NCI-H524 (cell line): ENCODE data around the gene PPP2R2B.

Experiments
- DNase-seq, 2 experiments: peaks; one replicate each; lab custom pipeline; 2025; lab: John Stamatoyannopoulos, UW

PPP2R2B gene

GRCh38 chr5:146549615-146550014 lies 328.9 kb downstream of the PPP2R2B start:
- DNase-seq: no peak

DNA sequence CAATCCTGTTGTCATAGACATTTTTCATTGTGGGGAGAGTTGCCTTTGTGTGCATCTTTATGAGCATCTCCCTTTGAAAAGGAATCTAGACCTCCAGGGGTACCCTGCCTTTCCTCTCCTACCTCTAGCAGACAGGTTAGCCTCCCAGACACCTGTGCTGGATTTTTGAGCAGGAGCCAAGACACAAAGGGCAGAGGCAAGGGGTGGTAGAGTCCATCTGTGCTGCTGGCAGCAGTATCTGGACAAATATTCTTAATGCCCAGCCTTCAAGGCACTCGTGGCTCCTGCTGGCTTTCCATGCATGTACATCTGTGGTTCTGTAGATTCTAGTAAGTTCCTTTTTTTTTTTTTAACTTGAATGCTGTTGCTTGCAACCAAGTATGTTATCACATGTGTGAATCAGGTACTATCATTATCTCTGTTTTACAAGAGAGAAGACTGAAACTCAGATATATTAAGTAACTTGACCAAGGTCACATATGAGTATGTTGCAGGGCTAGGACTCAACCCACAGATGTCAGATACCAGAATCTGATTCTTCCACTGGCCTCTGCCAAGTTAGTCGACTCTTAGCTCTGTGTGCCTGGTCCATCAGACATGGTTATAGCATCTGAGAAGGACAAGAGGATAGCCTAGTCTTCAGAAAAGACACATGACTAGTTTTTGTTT lies 329.6 kb downstream of the PPP2R2B start:
- DNase-seq: peak; percentile 36 to 38

- DNase-seq: no peak
Observed at GRCh38 chr5:146544232-146544631, 334.3 kb downstream of the PPP2R2B start.

- peak; percentile 25 to 65 for DNase-seq
Observed at GRCh38 chr5:146541958-146542849, 336.4 kb downstream of the PPP2R2B start.

DNA sequence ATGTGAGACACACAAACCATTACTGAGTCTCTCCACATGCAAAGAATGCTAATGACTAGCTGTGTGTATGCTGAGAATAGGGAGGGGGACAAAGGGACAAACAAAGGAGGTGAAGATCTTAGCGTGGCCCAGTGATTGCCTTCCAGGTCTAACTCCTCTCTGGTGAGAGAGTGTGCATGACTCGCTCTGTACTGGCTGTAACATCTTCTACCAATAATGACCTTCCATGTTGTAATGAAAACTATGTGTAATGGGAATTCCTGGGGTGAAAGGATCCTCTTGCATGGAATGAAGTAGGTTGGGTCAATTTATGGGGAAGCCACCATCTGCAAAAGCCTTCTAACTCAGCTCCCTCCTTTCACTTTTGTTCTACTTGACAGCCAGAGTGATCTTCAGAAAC lies 338.1 kb downstream of the PPP2R2B start:
- no peak for DNase-seq

DNA sequence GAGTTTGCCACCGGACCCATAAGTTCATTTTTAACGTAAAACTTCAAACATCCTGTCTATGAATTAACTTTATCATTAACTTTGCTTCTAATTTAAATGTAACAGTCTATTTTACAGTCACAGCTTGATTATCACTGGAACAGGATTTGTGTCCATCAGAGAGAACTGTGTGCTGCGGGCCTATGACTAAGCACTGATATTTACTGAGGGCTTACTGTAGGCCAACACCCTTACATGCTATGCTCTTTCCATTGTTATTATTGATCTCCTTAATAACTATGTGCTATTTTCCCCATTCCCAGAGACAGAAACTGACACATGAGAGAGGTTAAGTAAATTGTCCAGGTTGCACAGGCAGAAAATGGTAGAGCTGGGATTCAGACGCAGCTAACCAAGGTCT lies 338.6 kb downstream of the PPP2R2B start:
- DNase-seq: no peak

- no peak for DNase-seq
Observed at GRCh38 chr5:146538432-146538831, 340.1 kb downstream of the PPP2R2B start.

GRCh38 chr5:146533882-146534281 lies 344.7 kb downstream of the PPP2R2B start:
- DNase-seq: no peak

DNA sequence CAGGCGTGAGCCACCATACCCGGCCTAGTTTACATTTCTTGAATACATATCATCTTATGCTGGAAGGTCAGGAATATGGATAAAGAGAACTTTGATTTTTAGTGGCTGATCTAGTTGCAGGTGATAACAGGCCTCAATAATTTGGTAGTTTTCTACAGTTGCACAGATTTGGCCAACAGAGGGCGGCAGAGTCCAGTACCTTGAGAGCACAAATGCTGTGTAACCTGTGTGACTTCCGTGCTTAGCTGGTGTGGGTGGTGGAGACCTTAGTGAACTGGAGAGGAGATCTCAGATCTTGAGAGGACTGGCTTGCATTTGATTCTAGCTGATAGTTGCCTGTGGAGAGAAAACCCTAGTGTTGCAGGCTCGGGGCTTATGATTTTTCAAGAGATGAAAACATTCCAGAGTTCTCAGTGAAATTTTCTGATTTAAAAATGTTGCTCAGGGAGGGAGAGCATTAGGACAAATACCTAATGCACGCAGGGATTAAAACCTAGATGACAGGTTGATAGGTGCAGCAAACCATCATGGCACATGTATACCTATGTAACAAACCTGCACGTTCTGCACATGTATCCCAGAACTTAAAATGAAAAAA lies 345.2 kb downstream of the PPP2R2B start:
- DNase-seq: peak; percentile 66 to 78
